Measurements from ENCODE around the gene EVC2.

Gene EVC2

GRCh38 chr4:5575941-5576340 lies 132.4 kb downstream of the EVC2 start:
- H3K36me3 ChIP-seq (ENCODE audit: insufficient read depth, insufficient read length, low read length) = peaks cover 57% of the 10 kb centered on the region
- DNase-seq (ENCODE audit: low read depth, low spot score) = no peak
- H3K4me1 ChIP-seq (ENCODE audit: insufficient read depth, insufficient read length) = no peaks in the 10 kb centered on the region
- no peaks in the 10 kb centered on the region for H3K9me3 ChIP-seq (ENCODE audit: insufficient read depth, low read length)
- H3K9ac ChIP-seq (ENCODE audit: insufficient read length, low read depth) = no peak overlapping the region
- TF ChIP-seq SUZ12 (IDR thresholded peaks at IDR 0.05; ENCODE audit: extremely low read depth, insufficient read depth, insufficient read length) (no peak), YY1 (IDR thresholded peaks at IDR 0.05; ENCODE audit: insufficient read depth, insufficient read length) (no peak), ZNF274 (IDR thresholded peaks at IDR 0.05; ENCODE audit: low read depth, low read length) (no peak)
- H3K4me3 ChIP-seq (ENCODE audit: insufficient read length, low read depth) = no peak overlapping the region
- no peaks in the 10 kb centered on the region for H3K27me3 ChIP-seq (ENCODE audit: insufficient read depth, insufficient read length)

GRCh38 chr4:5574386-5574785 lies 134.0 kb downstream of the EVC2 start:
- no peak for TF ChIP-seq ZNF274 (IDR thresholded peaks at IDR 0.05; ENCODE audit: low read depth, low read length)
- no peak for TF ChIP-seq SUZ12 (IDR thresholded peaks at IDR 0.05; ENCODE audit: extremely low read depth, insufficient read depth, insufficient read length)
- no peak for TF ChIP-seq YY1 (IDR thresholded peaks at IDR 0.05; ENCODE audit: insufficient read depth, insufficient read length)
- no peak overlapping the region for H3K4me3 ChIP-seq (ENCODE audit: insufficient read length, low read depth)
- DNase-seq (ENCODE audit: low read depth, low spot score) = no peak

GRCh38 chr4:5573965-5574364 lies 134.4 kb downstream of the EVC2 start:
- Histone ChIP-seq H3K4me3 (ENCODE audit: insufficient read length, low read depth) (no peak overlapping the region), H3K9me3 (ENCODE audit: insufficient read depth, low read length) (no peaks in the 10 kb centered on the region), H3K27me3 (ENCODE audit: insufficient read depth, insufficient read length) (no peaks in the 10 kb centered on the region), H3K4me1 (ENCODE audit: insufficient read depth, insufficient read length) (no peaks in the 10 kb centered on the region), H3K9ac (ENCODE audit: insufficient read length, low read depth) (no peak overlapping the region), H3K36me3 (ENCODE audit: insufficient read depth, insufficient read length, low read length) (peaks cover 55% of the 10 kb centered on the region)
- DNase-seq (ENCODE audit: low read depth, low spot score) = no peak
- TF ChIP-seq SUZ12 (IDR thresholded peaks at IDR 0.05; ENCODE audit: extremely low read depth, insufficient read depth, insufficient read length) (no peak), YY1 (IDR thresholded peaks at IDR 0.05; ENCODE audit: insufficient read depth, insufficient read length) (no peak), ZNF274 (IDR thresholded peaks at IDR 0.05; ENCODE audit: low read depth, low read length) (no peak)

More at GRCh38 chr4:5574386-5574785, 134.0 kb downstream of the EVC2 start:
- H3K27me3 ChIP-seq (ENCODE audit: insufficient read depth, insufficient read length) = no peaks in the 10 kb centered on the region
- H3K9ac ChIP-seq (ENCODE audit: insufficient read length, low read depth) = no peak overlapping the region
- H3K4me1 ChIP-seq (ENCODE audit: insufficient read depth, insufficient read length) = no peaks in the 10 kb centered on the region
- H3K9me3 ChIP-seq (ENCODE audit: insufficient read depth, low read length) = no peaks in the 10 kb centered on the region
- peaks cover 58% of the 10 kb centered on the region for H3K36me3 ChIP-seq (ENCODE audit: insufficient read depth, insufficient read length, low read length)

- DNase-seq (ENCODE audit: low read depth, low spot score) = no peak
These were observed 135.6 kb downstream of the EVC2 start for GRCh38 chr4:5572751-5573150.

GRCh38 chr4:5572114-5572513 lies 136.2 kb downstream of the EVC2 start:
- no peak overlapping the region for H3K9ac ChIP-seq (ENCODE audit: insufficient read length, low read depth)
- no peaks in the 10 kb centered on the region for H3K27me3 ChIP-seq (ENCODE audit: insufficient read depth, insufficient read length)
- H3K4me3 ChIP-seq (ENCODE audit: insufficient read length, low read depth) = no peak overlapping the region
- DNase-seq (ENCODE audit: low read depth, low spot score) = no peak
- H3K4me1 ChIP-seq (ENCODE audit: insufficient read depth, insufficient read length) = no peaks in the 10 kb centered on the region
- H3K36me3 ChIP-seq (ENCODE audit: insufficient read depth, insufficient read length, low read length) = peaks cover 51% of the 10 kb centered on the region
- no peaks in the 10 kb centered on the region for H3K9me3 ChIP-seq (ENCODE audit: insufficient read depth, low read length)
- TF ChIP-seq YY1 (IDR thresholded peaks at IDR 0.05; ENCODE audit: insufficient read depth, insufficient read length) (no peak), SUZ12 (IDR thresholded peaks at IDR 0.05; ENCODE audit: extremely low read depth, insufficient read depth, insufficient read length) (no peak), ZNF274 (IDR thresholded peaks at IDR 0.05; ENCODE audit: low read depth, low read length) (no peak)

More at GRCh38 chr4:5572751-5573150, 135.6 kb downstream of the EVC2 start:
- Histone ChIP-seq H3K4me1 (ENCODE audit: insufficient read depth, insufficient read length) (no peaks in the 10 kb centered on the region), H3K27me3 (ENCODE audit: insufficient read depth, insufficient read length) (no peaks in the 10 kb centered on the region), H3K4me3 (ENCODE audit: insufficient read length, low read depth) (no peak overlapping the region), H3K9ac (ENCODE audit: insufficient read length, low read depth) (no peak overlapping the region), H3K9me3 (ENCODE audit: insufficient read depth, low read length) (no peaks in the 10 kb centered on the region), H3K36me3 (ENCODE audit: insufficient read depth, insufficient read length, low read length) (peaks cover 54% of the 10 kb centered on the region)
- TF ChIP-seq YY1 (IDR thresholded peaks at IDR 0.05; ENCODE audit: insufficient read depth, insufficient read length) (no peak), ZNF274 (IDR thresholded peaks at IDR 0.05; ENCODE audit: low read depth, low read length) (no peak), SUZ12 (IDR thresholded peaks at IDR 0.05; ENCODE audit: extremely low read depth, insufficient read depth, insufficient read length) (no peak)

GRCh38 chr4:5571646-5572045 lies 136.7 kb downstream of the EVC2 start:
- TF ChIP-seq SUZ12 (IDR thresholded peaks at IDR 0.05; ENCODE audit: extremely low read depth, insufficient read depth, insufficient read length) (no peak), YY1 (IDR thresholded peaks at IDR 0.05; ENCODE audit: insufficient read depth, insufficient read length) (no peak), ZNF274 (IDR thresholded peaks at IDR 0.05; ENCODE audit: low read depth, low read length) (no peak)
- Histone ChIP-seq H3K27me3 (ENCODE audit: insufficient read depth, insufficient read length) (no peaks in the 10 kb centered on the region), H3K4me1 (ENCODE audit: insufficient read depth, insufficient read length) (no peaks in the 10 kb centered on the region), H3K36me3 (ENCODE audit: insufficient read depth, insufficient read length, low read length) (peaks cover 53% of the 10 kb centered on the region), H3K4me3 (ENCODE audit: insufficient read length, low read depth) (no peak overlapping the region), H3K9me3 (ENCODE audit: insufficient read depth, low read length) (no peaks in the 10 kb centered on the region), H3K9ac (ENCODE audit: insufficient read length, low read depth) (no peak overlapping the region)
- no peak for DNase-seq (ENCODE audit: low read depth, low spot score)

GRCh38 chr4:5569451-5569850 lies 138.9 kb downstream of the EVC2 start:
- no peaks in the 10 kb centered on the region for H3K4me1 ChIP-seq (ENCODE audit: insufficient read depth, insufficient read length)
- no peak for DNase-seq (ENCODE audit: low read depth, low spot score)
- peaks cover 46% of the 10 kb centered on the region for H3K36me3 ChIP-seq (ENCODE audit: insufficient read depth, insufficient read length, low read length)
- no peaks in the 10 kb centered on the region for H3K27me3 ChIP-seq (ENCODE audit: insufficient read depth, insufficient read length)
- H3K4me3 ChIP-seq (ENCODE audit: insufficient read length, low read depth) = no peak overlapping the region
- H3K9ac ChIP-seq (ENCODE audit: insufficient read length, low read depth) = no peak overlapping the region
- no peak for TF ChIP-seq ZNF274 (IDR thresholded peaks at IDR 0.05; ENCODE audit: low read depth, low read length)
- no peaks in the 10 kb centered on the region for H3K9me3 ChIP-seq (ENCODE audit: insufficient read depth, low read length)

- Histone ChIP-seq H3K4me1 (ENCODE audit: insufficient read depth, insufficient read length) (no peaks in the 10 kb centered on the region), H3K4me3 (ENCODE audit: insufficient read length, low read depth) (no peak overlapping the region), H3K27me3 (ENCODE audit: insufficient read depth, insufficient read length) (no peaks in the 10 kb centered on the region), H3K36me3 (ENCODE audit: insufficient read depth, insufficient read length, low read length) (peaks cover 46% of the 10 kb centered on the region), H3K9me3 (ENCODE audit: insufficient read depth, low read length) (no peaks in the 10 kb centered on the region), H3K9ac (ENCODE audit: insufficient read length, low read depth) (no peak overlapping the region)
- DNase-seq (ENCODE audit: low read depth, low spot score) = no peak
- TF ChIP-seq SUZ12 (IDR thresholded peaks at IDR 0.05; ENCODE audit: extremely low read depth, insufficient read depth, insufficient read length) (no peak), YY1 (IDR thresholded peaks at IDR 0.05; ENCODE audit: insufficient read depth, insufficient read length) (no peak), ZNF274 (IDR thresholded peaks at IDR 0.05; ENCODE audit: low read depth, low read length) (no peak)
These were observed 139.4 kb downstream of the EVC2 start for GRCh38 chr4:5568931-5569330.
